Erythroblast (primary cell): ENCODE data around the gene IL26.

Experiments used
- DNase-seq, 2 experiments: peaks; one replicate each; lab custom pipeline; 2025; lab: John Stamatoyannopoulos, UW
- GATA1 ChIP-seq: IDR thresholded peaks from 2 replicates; pipeline ENCODE4 v1.6.1; 2011; ENCODE audit warnings: low read depth, mild to moderate bottlenecking, control low read depth, low read length, moderate library complexity
- POLR2A ChIP-seq: IDR thresholded peaks from 2 replicates; pipeline ENCODE4 v1.6.1; 2011; ENCODE audit warnings: mild to moderate bottlenecking, low read length

The IL26 gene

DNA sequence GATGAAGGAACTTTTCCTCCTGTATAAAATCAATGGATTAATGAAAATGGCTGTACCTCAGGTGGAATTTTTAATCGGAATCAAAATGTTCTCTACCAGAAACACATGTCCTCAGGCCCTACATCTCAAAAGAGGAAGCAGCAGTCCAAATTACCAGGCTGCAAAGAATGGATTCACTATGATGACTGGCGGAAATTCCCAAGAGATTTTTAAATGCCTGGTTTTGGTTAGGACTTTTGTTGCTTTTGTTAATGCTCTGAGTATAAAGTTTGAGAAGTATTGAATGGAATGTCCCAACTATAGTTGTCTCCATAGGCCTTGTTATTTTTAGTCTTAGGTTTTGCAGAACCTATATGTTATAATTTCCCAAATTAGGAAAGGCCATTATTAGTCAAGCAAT, 54.9 kb downstream of the IL26 start:
- DNase-seq = no peak
- TF ChIP-seq GATA1 (no peak), POLR2A (no peak)

DNA sequence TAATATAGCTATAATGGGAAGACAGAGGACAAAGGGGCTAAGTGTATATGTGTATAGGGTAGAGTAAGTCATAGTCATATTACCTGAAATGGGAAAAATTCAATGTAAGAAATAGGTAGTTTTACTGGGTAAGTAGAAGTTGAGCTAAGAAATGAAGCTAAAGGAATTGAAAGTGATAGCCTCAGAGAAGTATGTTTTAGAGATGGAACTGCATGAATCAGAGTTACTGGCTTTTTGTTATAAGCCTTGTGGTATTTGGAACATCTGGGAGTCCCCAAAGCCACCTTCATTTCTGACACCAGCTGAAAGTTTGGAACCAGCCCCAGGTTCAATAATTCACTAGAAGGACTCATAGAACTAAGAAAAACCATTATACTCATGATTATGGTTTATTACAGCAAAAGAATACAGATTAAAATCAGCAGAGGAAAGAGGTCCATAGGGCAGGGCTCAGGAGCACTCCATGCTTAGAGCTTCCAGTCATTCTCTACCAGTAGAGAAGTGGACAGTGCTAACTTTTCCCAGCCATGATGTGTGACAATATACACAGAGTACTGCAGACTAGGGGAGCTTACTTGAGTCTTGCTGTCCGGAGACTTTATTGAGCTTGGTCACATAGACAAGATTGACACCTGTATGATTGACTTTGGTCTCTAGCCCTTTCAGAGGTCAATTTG, 56.3 kb downstream of the IL26 start:
- TF ChIP-seq GATA1 = no peak
- TF ChIP-seq POLR2A = no peak
- no peak for DNase-seq

DNA sequence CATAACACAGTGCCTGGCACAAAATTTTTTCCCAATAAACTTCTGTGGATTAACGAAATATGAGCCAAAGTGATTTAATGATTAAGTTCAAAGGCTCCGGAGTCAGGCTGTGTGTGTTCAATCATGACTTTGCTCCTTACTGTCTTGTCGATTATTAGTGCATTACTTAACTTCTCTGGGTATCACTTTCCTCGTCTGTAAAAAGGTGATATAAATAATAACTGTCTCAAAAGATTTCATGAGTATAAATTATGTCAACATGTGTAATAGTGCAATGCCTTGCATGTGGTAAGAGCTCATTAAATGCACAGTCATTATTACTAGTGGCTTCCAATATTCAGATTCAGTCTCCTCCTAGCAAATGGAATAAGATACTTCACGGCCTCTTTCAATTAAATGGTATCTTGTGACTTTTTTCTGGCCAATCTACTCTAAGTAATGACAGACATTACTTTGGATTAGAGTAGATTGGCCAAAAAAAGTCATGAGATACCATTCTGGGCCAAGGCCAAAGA, 59.2 kb downstream of the IL26 start:
- TF ChIP-seq GATA1 = no peak
- TF ChIP-seq POLR2A = no peak
- DNase-seq = no peak

DNA sequence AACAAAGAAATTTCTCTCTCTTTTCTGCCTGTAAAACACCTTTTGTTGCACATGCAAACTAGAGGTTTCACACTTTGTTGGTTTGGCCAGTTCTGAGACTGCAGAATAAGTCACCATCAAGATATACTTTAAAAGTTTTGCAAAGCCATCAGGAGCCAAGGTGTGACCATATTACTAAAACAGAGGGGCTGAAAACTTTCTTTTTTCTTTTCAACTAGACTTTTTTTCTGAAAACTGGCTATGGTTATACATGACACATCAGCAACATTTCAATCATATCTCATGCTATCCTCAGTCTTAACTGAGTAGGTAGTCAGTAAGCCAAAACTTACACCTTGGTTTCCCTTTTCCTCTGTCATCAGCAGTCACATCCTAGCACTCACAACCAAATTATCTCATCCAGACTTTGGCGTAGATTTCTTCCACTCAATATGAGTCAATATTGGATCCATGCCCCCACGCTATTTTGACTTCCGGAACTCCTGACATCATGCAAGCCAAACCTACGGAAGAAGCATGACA, 62.0 kb downstream of the IL26 start:
- DNase-seq = no peak
- no peak for TF ChIP-seq GATA1
- no peak for TF ChIP-seq POLR2A

DNA sequence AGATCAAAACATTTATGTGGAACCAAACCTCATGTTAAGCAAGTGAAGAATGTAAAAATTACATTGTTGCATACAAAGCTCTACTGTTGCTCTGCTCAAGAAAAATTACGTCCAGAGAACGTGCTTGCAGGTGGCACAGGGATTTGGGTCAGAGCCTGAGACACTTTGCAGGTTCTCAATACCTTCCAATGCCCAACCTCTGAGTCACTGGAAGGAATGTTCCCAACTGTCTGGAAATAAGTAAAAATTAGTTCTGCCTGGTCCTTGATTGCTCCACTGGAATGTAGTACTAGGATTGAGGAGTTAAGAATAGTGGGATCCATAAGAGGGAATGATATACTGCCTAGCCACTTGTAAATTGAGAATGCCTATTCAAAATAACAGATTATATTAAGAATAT, 63.2 kb downstream of the IL26 start:
- DNase-seq = no peak
- TF ChIP-seq POLR2A (no peak), GATA1 (no peak)

DNA sequence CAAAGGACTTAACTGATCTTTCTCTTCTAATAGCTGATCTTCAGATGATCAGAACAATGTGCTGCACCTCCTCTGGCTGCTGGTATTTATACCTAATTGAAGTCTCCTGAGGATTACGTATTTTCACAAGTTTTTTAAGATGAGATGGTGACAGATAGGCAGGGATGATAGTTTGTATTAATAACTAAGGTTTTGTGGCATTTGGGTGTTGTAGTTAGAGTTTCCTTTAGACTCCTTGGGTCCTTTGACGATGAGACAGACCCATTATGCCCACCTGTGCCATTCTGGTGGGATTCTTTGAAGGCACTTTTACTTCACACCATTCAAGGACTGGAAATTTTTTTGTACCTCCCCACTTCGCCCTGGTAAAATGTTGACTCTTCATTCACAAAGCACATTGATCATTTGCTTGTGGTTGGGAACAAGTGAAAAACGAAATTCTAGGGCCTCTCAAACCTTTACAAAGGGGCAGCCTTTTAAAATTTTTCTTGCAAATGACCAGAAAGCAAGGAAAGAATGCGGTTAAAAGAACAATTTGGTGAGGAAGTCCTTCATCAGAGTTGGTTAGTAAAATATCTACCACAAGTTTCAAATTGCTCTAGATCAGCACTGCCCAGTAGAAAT, 65.8 kb downstream of the IL26 start, which contains the start of gene IFNG:
TSS of gene IFNG (minus strand) at position 60 of the 624 bp plus-strand sequence. CDS start 125 bp downstream, outside the sequence.
- DNase-seq = no peak
- TF ChIP-seq POLR2A (no peak), GATA1 (no peak)

DNA sequence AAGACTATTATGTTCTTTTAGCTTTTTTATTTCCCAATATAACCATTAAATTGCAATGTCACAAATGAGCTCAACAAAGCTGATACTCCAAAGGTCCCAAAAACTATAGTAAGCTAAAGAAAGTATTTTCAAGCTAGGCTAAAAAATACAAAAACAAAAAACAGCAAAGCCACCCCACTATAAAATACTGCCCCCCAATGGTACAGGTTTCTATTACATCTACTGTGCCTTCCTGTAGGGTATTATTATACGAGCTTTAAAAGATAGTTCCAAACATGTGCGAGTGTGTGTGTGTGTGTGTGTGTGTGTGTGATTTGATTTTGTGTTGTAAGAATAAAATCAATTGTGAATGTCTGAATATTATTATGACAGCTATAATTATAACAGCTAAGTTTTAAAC, 67.2 kb downstream of the IL26 start:
- DNase-seq = peak; percentile 21 to 28
- no peak for TF ChIP-seq GATA1
- TF ChIP-seq POLR2A = no peak

DNA sequence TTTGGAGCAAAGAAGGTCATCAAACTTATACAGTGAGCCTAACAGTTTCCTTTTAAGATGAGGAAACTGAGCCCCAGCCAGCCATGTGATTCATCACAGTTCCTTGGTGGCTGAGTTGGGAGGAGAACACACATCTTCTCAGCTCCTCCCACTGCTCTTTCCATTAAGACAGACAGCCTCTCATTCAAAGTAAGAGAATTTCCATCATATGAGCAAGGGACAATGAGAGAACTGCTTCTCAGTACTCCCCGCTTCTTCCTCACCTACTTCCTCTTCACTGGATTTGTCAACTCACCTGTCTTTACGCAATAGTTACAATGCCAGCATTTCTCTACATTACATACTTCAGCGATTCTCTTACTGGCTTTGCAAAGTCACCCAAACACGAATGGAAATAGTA, 68.2 kb downstream of the IL26 start:
- no peak for DNase-seq
- TF ChIP-seq POLR2A = no peak
- no peak for TF ChIP-seq GATA1

DNA sequence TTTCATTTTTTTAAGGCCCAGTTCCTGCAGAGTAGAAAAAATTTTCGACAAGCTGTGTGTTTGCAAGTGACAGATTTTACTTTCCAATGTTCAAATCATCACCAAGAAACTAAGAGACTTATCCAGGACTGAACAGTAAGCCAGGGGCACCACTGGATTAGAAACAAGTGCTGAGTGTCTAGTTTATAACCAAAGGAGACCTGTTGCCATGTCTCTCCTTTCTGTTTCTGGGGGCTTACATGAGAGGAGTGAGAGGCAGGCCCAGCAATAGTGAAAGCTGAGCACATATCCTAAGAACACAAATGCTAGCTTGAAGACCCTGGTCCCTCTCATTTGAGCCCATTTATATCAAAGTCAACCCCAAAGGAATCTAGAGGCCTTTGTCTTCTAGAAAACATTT, 69.0 kb downstream of the IL26 start:
- no peak for DNase-seq
- TF ChIP-seq POLR2A (no peak), GATA1 (no peak)

DNA sequence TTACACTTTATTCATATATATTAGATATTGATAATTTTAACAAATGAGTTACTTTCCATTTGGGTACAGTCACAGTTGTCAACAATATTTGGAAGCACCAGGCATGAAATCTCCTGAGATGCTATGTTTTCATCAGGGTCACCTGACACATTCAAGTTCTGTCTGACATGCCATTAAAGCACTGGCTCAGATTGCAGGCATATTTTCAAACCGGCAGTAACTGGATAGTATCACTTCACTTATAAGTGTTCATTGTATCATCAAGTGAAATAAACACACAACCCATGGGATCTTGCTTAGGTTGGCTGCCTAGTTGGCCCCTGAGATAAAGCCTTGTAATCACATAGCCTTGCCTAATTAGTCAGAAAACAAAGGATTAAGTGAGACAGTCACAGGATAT, 70.8 kb downstream of the IL26 start:
- no peak for DNase-seq

More for the DNA sequence above, 70.8 kb downstream of the IL26 start:
- no peak for TF ChIP-seq POLR2A
